SH-SY5Y (cell line): ENCODE data around the gene ASB16.

Experiments
- GATA2 ChIP-seq: IDR thresholded peaks from 2 replicates; pipeline ENCODE4 v1.6.1; 2011; ENCODE audit warnings: mild to moderate bottlenecking, low read depth, low read length
- GATA3 ChIP-seq: IDR thresholded peaks from 2 replicates; pipeline ENCODE4 v1.6.1; 2011; ENCODE audit warnings: low read depth, mild to moderate bottlenecking, low read length, moderate library complexity

The ASB16 gene

DNA sequence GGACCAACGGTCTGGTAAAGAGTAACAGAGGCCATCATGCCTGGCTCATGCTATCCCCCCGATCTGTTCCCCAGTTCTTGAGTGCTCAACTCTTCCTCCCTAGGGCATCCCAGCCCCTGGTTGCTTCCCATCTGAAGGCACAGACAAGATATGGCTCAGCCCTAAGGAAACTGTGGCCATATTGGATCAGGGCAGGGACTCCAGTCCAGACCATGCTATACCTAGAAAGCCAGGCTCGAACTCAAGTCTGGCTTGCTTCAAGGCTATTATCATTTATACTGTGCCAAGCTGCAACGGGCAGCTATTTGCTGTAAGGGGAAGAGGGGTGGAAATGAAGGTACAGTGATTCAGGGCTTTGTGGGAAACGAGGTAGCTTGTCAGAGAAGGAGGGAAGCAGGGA lies 46.2 kb downstream of the ASB16 start:
- no peak for TF ChIP-seq GATA3
- TF ChIP-seq GATA2, result no peak

DNA sequence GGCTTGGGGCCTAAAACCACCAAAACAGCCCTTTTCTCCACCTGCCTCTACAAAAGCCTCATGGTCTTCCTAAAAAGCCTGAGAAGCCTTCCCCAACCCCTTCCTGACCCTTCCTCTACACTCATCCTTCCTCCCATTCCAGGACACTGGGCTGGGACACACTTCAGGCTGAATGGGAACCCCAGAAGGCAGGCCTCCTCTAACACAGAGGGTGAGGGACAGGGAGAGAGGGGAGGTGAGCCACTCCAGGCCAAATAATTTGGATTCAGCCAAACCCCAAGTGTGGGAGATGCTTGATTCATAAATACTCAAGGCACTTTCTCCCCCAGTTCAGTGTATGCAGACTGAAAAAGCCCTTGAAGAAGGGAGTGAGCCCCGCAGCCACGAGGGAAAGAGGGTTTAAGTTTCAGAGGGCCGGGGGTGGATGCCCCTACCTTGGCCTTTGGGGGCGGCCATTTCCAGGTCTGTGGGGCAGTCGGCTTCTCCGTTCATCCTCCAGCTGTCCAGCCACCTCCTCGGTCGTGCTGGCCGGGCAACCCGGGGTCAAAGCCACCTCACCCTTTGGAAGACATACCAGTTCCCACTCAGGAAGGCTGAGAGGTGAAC lies 47.3 kb downstream of the ASB16 start:
- TF ChIP-seq GATA3 (no peak), GATA2 (no peak)

DNA sequence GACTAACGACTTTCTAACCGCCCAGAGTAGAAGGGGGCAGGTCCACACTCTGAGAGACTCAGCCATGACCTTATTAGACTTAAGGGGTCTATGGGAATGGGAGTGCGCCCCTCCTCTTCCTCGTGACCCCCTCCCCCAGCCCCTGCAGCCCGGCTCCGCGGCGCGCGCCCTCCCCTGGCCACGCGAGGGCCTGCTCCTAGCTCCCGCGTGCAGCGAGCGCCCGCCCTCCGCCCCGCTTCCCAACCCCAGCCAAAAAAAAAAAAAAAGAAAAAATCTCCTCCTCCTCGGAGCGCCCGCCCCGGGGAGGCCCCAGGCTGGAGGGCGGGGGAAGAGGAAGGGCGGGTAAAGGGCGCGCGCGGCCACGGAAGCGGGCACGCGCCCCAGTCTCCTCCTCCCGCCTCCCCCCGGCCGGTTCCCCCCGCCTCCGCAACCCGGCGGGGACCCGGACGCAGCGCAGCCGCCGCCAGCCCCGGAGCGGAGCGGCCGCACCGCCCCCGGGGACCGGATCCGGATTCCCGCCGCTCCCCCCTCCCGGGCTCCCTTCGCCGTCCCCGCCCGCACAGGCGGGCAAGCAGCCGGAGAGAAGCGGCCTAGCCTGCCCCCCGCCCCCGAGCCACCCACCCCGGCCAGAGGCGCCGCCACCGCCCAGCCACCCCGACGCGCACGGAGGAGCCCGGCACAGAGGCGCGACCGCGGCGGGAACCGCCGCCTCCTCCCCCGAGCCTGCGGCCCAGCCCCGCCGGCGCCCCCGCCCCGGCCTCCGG lies 48.0 kb downstream of the ASB16 start:
- TF ChIP-seq GATA3 (no peak), GATA2 (no peak)

DNA sequence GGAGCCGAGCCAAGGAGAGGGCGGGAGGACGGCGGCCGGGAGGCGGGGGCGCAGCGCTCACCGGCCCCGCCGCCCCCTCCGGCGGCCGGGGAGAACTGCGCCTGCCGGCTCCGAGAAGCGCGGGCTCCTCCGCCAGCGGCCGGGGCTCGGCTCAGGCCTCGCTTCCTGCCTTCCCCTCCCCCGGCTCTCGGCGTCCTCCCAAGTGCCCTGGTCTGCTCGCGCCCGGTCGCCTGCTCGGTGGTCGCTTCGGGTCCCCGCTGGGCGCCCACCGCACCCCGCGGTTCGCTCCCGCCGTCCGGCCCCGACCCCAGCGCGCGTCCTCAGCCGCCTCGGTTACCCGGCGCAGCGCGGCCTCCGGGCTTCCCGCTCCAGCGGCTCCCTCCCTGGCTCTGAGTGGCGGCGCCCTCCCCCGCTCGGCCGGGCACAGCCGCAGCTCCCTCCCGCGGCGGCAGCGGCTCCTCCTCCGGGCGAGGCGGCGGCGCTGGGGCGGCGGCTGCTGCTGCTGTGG lies 48.7 kb downstream of the ASB16 start:
- TF ChIP-seq GATA2, result no peak
- no peak for TF ChIP-seq GATA3

DNA sequence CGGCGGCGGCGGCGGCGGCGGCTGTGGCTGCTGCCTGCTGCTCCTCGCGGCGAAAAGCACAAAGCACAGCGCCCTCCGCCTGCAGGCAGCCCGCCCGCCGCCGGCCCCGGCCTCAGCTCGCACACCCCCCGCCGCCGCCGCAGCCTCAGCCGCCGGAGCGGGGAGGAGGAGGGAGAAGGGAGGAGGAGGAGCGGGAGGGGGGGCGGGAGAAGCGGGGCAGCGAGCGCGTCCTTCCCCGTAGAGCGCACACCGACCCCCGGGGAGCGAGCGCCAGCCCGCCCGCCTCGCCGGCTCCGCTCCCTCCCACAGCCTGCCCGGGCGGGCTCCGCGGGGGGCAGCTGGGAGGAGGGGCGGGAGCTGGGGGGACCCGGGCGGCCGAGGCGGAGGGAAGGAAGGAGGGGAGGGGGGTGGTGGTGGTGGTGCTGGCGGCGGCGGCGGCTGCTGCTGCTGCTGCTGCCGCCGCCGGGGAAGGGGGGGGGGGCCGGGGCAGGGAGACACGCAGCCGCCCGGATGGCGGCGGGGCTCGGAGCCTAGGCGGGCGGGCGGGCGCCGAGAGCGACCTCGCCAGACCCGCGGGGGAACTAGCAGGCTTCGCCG lies 49.2 kb downstream of the ASB16 start, which contains the start of gene UBTF:
TSS of gene UBTF (minus strand) at position 60 of the 597 bp plus-strand sequence. CDS start 1,446 bp downstream, outside the sequence.
- TF ChIP-seq GATA3 (no peak), GATA2 (no peak)

DNA sequence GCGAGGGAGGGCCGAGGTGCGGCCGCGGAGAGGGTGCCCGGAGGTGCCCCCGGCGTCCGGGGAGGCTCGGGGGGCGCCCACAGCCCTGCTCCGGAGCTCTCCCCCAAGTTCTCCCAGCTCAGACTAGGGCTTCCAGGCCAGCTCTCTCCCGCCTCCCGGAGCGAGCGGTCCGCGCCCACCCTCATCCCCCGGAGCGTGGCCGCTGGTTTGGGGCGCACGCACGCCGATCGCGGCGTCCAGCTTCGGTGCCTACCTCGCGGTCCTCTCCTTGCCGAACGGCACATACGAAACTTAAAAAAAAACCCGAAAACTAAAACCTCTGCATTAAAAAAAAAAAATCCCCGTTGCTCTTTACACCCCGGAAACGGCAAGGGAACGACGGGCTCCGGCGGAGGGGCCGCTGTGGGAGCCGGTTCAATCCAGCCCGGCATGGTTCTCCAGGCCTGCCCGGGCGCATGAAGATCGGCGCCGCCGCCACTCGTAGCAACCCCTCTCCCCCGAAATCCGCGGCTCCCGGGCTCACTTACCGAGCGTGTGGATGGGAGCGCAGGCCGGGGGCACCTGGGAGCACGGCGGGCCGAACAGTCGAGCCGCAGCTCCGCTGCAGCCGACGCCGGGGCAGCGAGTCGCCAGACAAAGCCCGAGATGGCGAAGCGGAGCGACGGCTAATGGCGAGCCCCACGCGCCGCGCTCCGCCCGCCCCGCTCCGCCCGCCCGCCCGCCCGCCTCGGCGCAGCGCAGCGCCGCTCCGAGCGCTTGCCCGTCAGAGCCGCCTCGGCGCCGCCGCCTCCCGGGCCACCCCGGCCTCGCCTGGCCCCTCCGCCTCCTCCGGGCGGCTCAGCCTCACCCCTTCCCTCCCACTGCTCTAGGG lies 49.9 kb downstream of the ASB16 start:
- TF ChIP-seq GATA2 (no peak), GATA3 (no peak)

DNA sequence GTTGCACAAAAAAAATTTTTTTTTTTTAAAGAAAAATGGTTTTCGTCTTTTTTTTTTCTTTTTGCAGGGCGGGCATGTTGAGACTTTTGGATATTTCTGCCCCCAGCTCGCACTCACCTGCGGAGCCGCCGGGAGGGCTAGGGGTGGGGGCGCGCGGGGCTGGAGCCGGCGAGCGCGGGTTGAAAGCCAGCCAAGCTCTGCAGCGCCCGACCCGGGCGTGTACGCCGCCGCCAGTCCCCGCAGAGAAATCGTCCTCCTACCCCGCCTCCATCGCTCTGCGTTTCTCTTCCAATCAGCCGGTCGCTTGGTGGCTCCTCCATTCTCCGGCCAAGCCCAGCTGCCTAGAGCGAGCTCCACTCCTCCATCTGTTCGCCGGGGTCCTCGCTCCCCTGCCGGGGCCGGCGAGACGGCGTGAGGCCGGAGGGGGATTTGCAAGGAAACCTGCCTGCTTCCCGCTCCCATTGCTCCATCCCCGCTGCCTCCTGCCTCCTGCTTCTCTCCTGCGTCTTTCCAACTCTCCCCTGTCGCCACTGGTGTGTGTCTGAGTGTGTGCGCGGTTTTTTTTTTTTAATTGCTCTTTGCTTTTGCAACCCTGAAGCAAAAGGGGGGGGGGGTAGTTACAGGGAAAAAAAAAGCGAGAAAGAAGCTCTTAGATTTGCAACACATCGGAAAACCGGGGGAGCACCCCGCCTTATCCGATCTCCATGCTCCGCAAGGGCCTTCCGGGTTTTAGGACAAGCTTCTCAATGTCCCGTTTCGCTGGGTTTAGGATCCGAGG lies 50.8 kb downstream of the ASB16 start:
- TF ChIP-seq GATA3 (no peak), GATA2 (no peak)

DNA sequence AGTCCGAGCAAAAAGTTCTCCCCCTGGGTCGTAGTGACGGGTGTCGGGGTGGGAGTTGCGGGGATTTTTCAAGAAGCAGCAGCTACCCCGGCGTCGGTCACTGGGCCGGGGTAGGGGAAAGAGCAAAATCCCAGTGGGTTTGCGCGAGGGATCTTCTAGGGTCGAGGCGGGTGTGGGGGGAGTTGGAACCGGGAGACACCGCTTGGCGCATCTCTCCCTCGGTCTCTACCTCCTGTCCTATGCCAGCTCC lies 51.3 kb downstream of the ASB16 start:
- TF ChIP-seq GATA2 (no peak), GATA3 (no peak)

DNA sequence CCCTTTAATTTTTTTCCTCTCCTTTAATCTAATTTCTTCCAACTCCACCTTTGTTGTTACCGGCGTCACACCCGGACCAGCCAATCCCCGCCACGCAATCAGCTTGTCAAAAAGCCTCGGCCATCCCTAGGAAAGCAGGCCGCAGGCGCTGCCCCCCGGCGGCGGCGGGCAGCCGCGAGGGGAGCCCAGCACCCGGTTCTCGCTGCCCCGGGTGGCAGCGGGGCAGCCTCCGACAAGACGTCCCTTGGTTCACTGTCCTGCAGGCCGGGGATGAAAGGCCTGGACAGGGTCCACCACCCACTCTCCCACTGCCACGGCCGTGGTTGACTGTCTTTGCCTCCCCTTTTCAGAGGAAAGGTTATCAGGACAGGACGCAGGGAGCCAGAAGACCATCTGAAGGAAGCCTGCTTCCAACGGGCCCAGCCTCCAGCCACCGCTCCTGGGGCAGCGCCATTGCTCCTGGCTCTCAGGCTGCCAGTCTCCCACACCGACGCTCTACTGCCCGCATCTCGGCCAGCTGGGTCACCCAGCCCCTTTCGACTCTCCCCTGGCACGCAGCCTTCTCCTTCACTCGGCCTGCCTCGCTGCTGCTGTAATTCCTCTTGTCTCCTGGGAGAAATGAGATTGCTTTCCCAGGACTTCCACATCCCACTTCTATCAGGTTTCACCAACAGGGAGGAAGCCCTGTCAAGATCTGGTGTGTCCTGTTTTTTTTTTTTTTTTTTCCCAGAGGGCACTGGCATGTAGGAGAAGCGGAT lies 51.8 kb downstream of the ASB16 start:
- 0 out of 2 replicates have a peak, but pooled peaks have one; percentile 7 for TF ChIP-seq GATA2
- TF ChIP-seq GATA3, result no peak

DNA sequence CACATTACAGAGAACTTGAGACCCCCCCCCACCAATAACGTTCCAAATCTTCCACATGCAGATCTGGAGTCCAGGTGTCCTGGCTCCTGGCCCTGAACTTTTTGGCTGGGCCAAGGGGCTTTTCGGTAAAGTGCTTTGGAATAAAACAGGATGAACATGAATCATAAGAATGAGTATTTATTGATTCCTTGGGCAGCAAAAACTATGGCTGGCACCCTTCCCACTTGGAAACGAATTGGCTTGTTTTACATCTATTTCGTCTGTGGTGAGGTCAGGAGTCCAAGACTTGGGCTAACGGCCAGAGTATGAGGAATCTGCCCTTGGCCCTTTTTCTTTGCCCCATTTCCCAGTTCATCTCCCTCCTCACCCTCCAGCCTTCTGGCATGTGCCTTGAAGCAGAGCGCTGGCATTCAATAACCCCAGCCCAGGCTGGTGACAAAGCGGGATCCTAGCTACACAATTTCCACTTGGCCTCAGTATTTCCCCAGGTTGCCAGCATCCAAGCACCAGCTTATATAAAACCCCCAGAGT lies 53.1 kb downstream of the ASB16 start:
- TF ChIP-seq GATA3 (no peak), GATA2 (no peak)
